Inflammatory macrophage treated with lipopolysaccharide for 4 hours (primary cell): Measurements from ENCODE around the gene ZBTB7C.
A peak's percentile ranks its signal among the peaks of the same experiment; 100 is the strongest.

ENCODE experiments used
- DNase-seq: peaks from one replicate; pipeline ENCODE4 v3.0.0-alpha.2; 2020

The ZBTB7C gene

GRCh38 chr18:48074929-48075706 is 334.1 kb downstream of the ZBTB7C start:
- DNase-seq, result no peak

- DNase-seq, result no peak
Observed at GRCh38 chr18:48073211-48073930, 335.8 kb downstream of the ZBTB7C start.

GRCh38 chr18:48072428-48073204 is 336.6 kb downstream of the ZBTB7C start:
- DNase-seq, result no peak

GRCh38 chr18:48068916-48069445 is 340.2 kb downstream of the ZBTB7C start:
- no peak for DNase-seq

- no peak for DNase-seq
Observed at GRCh38 chr18:48066225-48066652, 342.9 kb downstream of the ZBTB7C start.

GRCh38 chr18:48065601-48065995 is 343.6 kb downstream of the ZBTB7C start:
- DNase-seq, result no peak

GRCh38 chr18:48064978-48065600 is 344.1 kb downstream of the ZBTB7C start:
- DNase-seq, result no peak

- DNase-seq, result no peak
Observed at GRCh38 chr18:48061781-48062570, 347.2 kb downstream of the ZBTB7C start.

- no peak for DNase-seq
Observed at GRCh38 chr18:48060970-48061369, 348.2 kb downstream of the ZBTB7C start.

GRCh38 chr18:48060346-48060745 is 348.8 kb downstream of the ZBTB7C start:
- DNase-seq, result no peak

GRCh38 chr18:48059455-48060010 is 349.6 kb downstream of the ZBTB7C start:
- no peak for DNase-seq

GRCh38 chr18:48058486-48058885 is 350.7 kb downstream of the ZBTB7C start:
- DNase-seq, result no peak

GRCh38 chr18:48057018-48057417 is 352.2 kb downstream of the ZBTB7C start:
- no peak for DNase-seq

- no peak for DNase-seq
Observed at GRCh38 chr18:48055351-48055750, 353.8 kb downstream of the ZBTB7C start.

- no peak for DNase-seq
Observed at GRCh38 chr18:48053881-48054816, 355.0 kb downstream of the ZBTB7C start.

GRCh38 chr18:48052842-48053241 is 356.3 kb downstream of the ZBTB7C start:
- DNase-seq, result no peak

GRCh38 chr18:48051945-48052840 is 357.0 kb downstream of the ZBTB7C start:
- peak; percentile 11 for DNase-seq

GRCh38 chr18:48050176-48050575 is 359.0 kb downstream of the ZBTB7C start:
- no peak for DNase-seq

GRCh38 chr18:48049757-48050156 is 359.4 kb downstream of the ZBTB7C start:
- no peak for DNase-seq
